ENCODE data around the gene ATAD3C. TPM values are rescaled to one million over a fixed set of nuclear protein-coding genes. Genes with fewer than 3 reads are reported as not detected.

The ATAD3C gene
- total and polyA plus RNA-seq, 10 of the 15 experiments (the other 5 are each of a cell fraction or from before 2014, with no cell fraction given): 0.03 to 3.1 (median 0.86) TPM

- TF ChIP-seq, protein P1, sequence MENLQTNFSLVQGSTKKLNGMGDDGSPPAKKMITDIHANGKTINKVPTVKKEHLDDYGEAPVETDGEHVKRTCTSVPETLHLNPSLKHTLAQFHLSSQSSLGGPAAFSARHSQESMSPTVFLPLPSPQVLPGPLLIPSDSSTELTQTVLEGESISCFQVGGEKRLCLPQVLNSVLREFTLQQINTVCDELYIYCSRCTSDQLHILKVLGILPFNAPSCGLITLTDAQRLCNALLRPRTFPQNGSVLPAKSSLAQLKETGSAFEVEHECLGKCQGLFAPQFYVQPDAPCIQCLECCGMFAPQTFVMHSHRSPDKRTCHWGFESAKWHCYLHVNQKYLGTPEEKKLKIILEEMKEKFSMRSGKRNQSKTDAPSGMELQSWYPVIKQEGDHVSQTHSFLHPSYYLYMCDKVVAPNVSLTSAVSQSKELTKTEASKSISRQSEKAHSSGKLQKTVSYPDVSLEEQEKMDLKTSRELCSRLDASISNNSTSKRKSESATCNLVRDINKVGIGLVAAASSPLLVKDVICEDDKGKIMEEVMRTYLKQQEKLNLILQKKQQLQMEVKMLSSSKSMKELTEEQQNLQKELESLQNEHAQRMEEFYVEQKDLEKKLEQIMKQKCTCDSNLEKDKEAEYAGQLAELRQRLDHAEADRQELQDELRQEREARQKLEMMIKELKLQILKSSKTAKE (IDR thresholded peaks at IDR 0.05; ENCODE audit: low read depth, poor library complexity, severe bottlenecking): no peak
- TF ChIP-seq, protein P2, sequence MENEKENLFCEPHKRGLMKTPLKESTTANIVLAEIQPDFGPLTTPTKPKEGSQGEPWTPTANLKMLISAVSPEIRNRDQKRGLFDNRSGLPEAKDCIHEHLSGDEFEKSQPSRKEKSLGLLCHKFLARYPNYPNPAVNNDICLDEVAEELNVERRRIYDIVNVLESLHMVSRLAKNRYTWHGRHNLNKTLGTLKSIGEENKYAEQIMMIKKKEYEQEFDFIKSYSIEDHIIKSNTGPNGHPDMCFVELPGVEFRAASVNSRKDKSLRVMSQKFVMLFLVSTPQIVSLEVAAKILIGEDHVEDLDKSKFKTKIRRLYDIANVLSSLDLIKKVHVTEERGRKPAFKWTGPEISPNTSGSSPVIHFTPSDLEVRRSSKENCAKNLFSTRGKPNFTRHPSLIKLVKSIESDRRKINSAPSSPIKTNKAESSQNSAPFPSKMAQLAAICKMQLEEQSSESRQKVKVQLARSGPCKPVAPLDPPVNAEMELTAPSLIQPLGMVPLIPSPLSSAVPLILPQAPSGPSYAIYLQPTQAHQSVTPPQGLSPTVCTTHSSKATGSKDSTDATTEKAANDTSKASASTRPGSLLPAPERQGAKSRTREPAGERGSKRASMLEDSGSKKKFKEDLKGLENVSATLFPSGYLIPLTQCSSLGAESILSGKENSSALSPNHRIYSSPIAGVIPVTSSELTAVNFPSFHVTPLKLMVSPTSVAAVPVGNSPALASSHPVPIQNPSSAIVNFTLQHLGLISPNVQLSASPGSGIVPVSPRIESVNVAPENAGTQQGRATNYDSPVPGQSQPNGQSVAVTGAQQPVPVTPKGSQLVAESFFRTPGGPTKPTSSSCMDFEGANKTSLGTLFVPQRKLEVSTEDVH (IDR thresholded peaks at IDR 0.05; ENCODE audit: low read depth, partially characterized antibody): no peak
- TF ChIP-seq, protein P3, sequence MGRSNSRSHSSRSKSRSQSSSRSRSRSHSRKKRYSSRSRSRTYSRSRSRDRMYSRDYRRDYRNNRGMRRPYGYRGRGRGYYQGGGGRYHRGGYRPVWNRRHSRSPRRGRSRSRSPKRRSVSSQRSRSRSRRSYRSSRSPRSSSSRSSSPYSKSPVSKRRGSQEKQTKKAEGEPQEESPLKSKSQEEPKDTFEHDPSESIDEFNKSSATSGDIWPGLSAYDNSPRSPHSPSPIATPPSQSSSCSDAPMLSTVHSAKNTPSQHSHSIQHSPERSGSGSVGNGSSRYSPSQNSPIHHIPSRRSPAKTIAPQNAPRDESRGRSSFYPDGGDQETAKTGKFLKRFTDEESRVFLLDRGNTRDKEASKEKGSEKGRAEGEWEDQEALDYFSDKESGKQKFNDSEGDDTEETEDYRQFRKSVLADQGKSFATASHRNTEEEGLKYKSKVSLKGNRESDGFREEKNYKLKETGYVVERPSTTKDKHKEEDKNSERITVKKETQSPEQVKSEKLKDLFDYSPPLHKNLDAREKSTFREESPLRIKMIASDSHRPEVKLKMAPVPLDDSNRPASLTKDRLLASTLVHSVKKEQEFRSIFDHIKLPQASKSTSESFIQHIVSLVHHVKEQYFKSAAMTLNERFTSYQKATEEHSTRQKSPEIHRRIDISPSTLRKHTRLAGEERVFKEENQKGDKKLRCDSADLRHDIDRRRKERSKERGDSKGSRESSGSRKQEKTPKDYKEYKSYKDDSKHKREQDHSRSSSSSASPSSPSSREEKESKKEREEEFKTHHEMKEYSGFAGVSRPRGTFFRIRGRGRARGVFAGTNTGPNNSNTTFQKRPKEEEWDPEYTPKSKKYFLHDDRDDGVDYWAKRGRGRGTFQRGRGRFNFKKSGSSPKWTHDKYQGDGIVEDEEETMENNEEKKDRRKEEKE (IDR thresholded peaks at IDR 0.05): no peak
- TF ChIP-seq HCFC1 (IDR thresholded peaks at IDR 0.05; ENCODE audit: low read length): no peak
Observed at GRCh38 chr1:1429671-1430073, 19.8 kb upstream of the ATAD3C start (continued).

All from GM12878 (cell line).